HepG2 (cell line): ENCODE results near the gene ARHGAP10. TPM values are rescaled to one million over a fixed set of nuclear protein-coding genes. Genes with fewer than 3 reads are reported as not detected.

Source experiments
- ATAC-seq: fragments of 200-7000 bp; cut with Tn5 transposase; 3 replicates; pipeline ENCODE4 v1.9.1; 2020; ENCODE audit warnings: mild to moderate bottlenecking, moderate library complexity
- BruUV-seq: library from RNA; stranded (reverse); fragments of 400-500 nt; replicated peaks from 2 replicates; lab custom pipeline; 2021; lab: Mats Ljungman, UMichigan
- CTCF ChIA-PET: fragments of 300-600 bp; formaldehyde crosslinking; extraction: SDS; loops from one replicate; lab custom pipeline; 2021; ENCODE audit warnings: low total read pairs, inconsistent platforms, low intra/inter-chr PET ratio; lab: Yijun Ruan, JAX
- POLR2A ChIA-PET: fragments of 350-600 bp; sonication (Branson Sonifier 250); formaldehyde crosslinking; loops from one replicate; lab custom pipeline; 2020; ENCODE audit warnings: antibody characterized with exemption, inconsistent platforms; lab: Yijun Ruan, JAX
- DNase-seq: peaks from one replicate; pipeline ENCODE4 v3.0.0-alpha.2; 2015; ENCODE audit warnings: low spot score
- FAIRE-seq: peaks from 3 replicates; lab custom pipeline; 2011; peaks lifted over from hg19 to GRCh38; lab: Jason Lieb, UNC
- H2AFZ ChIP-seq: one replicate; pipeline ENCODE4 v1.6.1; 2011; ENCODE audit warnings: low read length, inconsistent platforms
- H3K27ac ChIP-seq: fragments of 300-600 bp; 3 replicates; pipeline ENCODE4 v1.8.0; 2011; ENCODE audit warnings: mixed run types, mild to moderate bottlenecking, mixed read lengths, low read length, inconsistent platforms; ENCODE audit not compliant: insufficient read depth; ENCODE audit errors: extremely low read length
- H3K27me3 ChIP-seq, 2 experiments: fragments of 200-600 bp in 1 of 2; 2 replicates in 1 of 2; 3 replicates in 1 of 2; pipeline versions ENCODE4 v1.6.0 to v1.8.0; 2011; ENCODE audit warnings: low read length in 2 of 2, mild to moderate bottlenecking in 2 of 2, moderate library complexity in 2 of 2, inconsistent platforms in 1 of 2; ENCODE audit not compliant: insufficient read depth in 2 of 2, control insufficient read depth in 1 of 2
- H3K36me3 ChIP-seq, 2 experiments: fragments of 200-600 bp in 1 of 2; replicated peaks in 1 of 2; 2 replicates in 1 of 2; 3 replicates in 1 of 2; pipeline versions ENCODE4 v1.5.1 to v1.8.0; 2011; ENCODE audit warnings: low read length in 2 of 2, inconsistent platforms in 1 of 2; ENCODE audit not compliant: insufficient read depth in 2 of 2, control insufficient read depth in 1 of 2
- H3K4me1 ChIP-seq: 2 replicates; pipeline ENCODE4 v1.5.1; 2012; ENCODE audit warnings: low read length, inconsistent platforms; ENCODE audit not compliant: insufficient read depth
- H3K4me2 ChIP-seq: 2 replicates; pipeline ENCODE4 v1.6.0; 2011; ENCODE audit warnings: low read depth, low read length, inconsistent platforms
- H3K4me3 ChIP-seq, 3 experiments: fragments of 200-600 bp in 1 of 3; sonication (generic), shearing (Covaris generic) in 1 of 3; replicated peaks in 1 of 3; 2 replicates each; pipeline ENCODE4 v1.5.1; 2011 to 2016; ENCODE audit warnings: low read length in 3 of 3, inconsistent platforms in 2 of 3, low read depth in 2 of 3, mild to moderate bottlenecking in 2 of 3, control low read depth in 1 of 3, mixed read lengths in 1 of 3; ENCODE audit not compliant: insufficient read depth in 1 of 3
- H3K79me2 ChIP-seq: one replicate; pipeline ENCODE4 v1.6.1; 2011; ENCODE audit warnings: low read length, inconsistent platforms; ENCODE audit not compliant: insufficient read depth
- H3K9ac ChIP-seq: 2 replicates; pipeline ENCODE4 v1.6.0; 2011; ENCODE audit warnings: mild to moderate bottlenecking, low read depth, low read length, inconsistent platforms; ENCODE audit not compliant: insufficient read depth
- H3K9me3 ChIP-seq: 2 replicates; pipeline ENCODE4 v1.5.1; 2012; ENCODE audit warnings: mild to moderate bottlenecking, low read length
- H4K20me1 ChIP-seq: 2 replicates; pipeline ENCODE4 v1.6.0; 2011; ENCODE audit warnings: inconsistent platforms, mild to moderate bottlenecking, low read length, moderate library complexity; ENCODE audit not compliant: insufficient read depth
- EEA1 ChIP-seq: sonication (generic); formaldehyde crosslinking; IDR thresholded peaks from 2 replicates; pipeline ENCODE4 v1.5.1; 2020; ENCODE audit warnings: mild to moderate bottlenecking, missing genetic modification reagents, borderline replicate concordance
- ETV6 ChIP-seq: sonication (generic); formaldehyde crosslinking; conservative IDR thresholded peaks from 2 replicates; pipeline ENCODE4 v1.4.0; 2020; ENCODE audit warnings: missing genetic modification reagents
- KMT2B ChIP-seq: IDR thresholded peaks from 2 replicates; pipeline ENCODE4 v1.6.1; 2016; ENCODE audit warnings: missing genetic modification reagents, missing compliant biosample characterization
- LCORL ChIP-seq, 2 experiments: fragments of 450-650 bp in 1 of 2; sonication (generic) in 1 of 2; formaldehyde crosslinking in 1 of 2; IDR thresholded peaks; 2 replicates each; pipeline versions ENCODE4 v1.5.0 to v1.6.1; 2017 to 2020; ENCODE audit warnings: antibody characterized with exemption in 1 of 2, missing genetic modification reagents in 1 of 2
- NFE2L2 ChIP-seq: fragments of 150-350 bp; IDR thresholded peaks from 2 replicates; pipeline ENCODE4 v1.6.1; 2014; ENCODE audit warnings: low read length
- NRL ChIP-seq: sonication (generic); formaldehyde crosslinking; IDR thresholded peaks from 2 replicates; pipeline ENCODE4 v1.5.0; 2020; ENCODE audit warnings: missing genetic modification reagents, mild to moderate bottlenecking, moderate library complexity, borderline replicate concordance
- RFX5 ChIP-seq: IDR thresholded peaks from 2 replicates; pipeline ENCODE4 v1.6.1; 2011; ENCODE audit warnings: low read depth, low read length, improper control_type of control experiment
- ZBTB43 ChIP-seq: sonication (generic); formaldehyde crosslinking; conservative IDR thresholded peaks from 2 replicates; pipeline ENCODE4 v1.4.0; 2020; ENCODE audit warnings: missing genetic modification reagents
- ZNF12 ChIP-seq: sonication (generic); formaldehyde crosslinking; IDR thresholded peaks from 2 replicates; pipeline ENCODE4 v1.5.0; 2020; ENCODE audit warnings: missing genetic modification reagents
- ZNF333 ChIP-seq: sonication (generic); formaldehyde crosslinking; IDR thresholded peaks from 2 replicates; pipeline ENCODE4 v1.4.0; 2020; ENCODE audit warnings: mild to moderate bottlenecking, missing genetic modification reagents, borderline replicate concordance
- ZNF441 ChIP-seq: sonication (generic); formaldehyde crosslinking; IDR thresholded peaks from 2 replicates; pipeline ENCODE4 v1.7.0; 2021; ENCODE audit warnings: missing genetic modification reagents, borderline replicate concordance
- WGBS: methylation state at CpG from one replicate; pipeline ENCODE4 v1.1.6; 2017; ENCODE audit warnings: low lambda C conversion rate; 5-methylcytosine and 5-hydroxymethylcytosine counted together
- in situ Hi-C: cut with HindIII; loops from 2 replicates; pipeline ENCODE4 v1.10.0; 2017; ENCODE audit warnings: low pct_unique_long_range_greater_than_20kb; ENCODE audit not compliant: extremely low pct_ligation_motif_present
- intact Hi-C: fragments of 100-400 bp; cut with micrococcal nuclease; formaldehyde crosslinking; loops from one replicate; pipeline ENCODE4 v1.10.0; 2022; ENCODE audit not compliant: unreplicated experiment
- polyA plus RNA-seq, 8 experiments: library from polyadenylated mRNA; depleted of rRNA in 3 of 8; stranded (reverse) in 7 of 8; unstranded in 1 of 8; fragments of >200 nt; fragmentation: Illumina TruSeq in 4 of 8; extraction: Trizol in 4 of 8; gene quantifications; 2 replicates each; pipeline versions ENCODE4 v1.2.1 to v1.2.3, GENCODE V29; 2011 to 2016; ENCODE audit warnings: low read depth in 4 of 8, missing spikeins in 1 of 8, mixed read lengths in 1 of 8; ENCODE audit not compliant: insufficient read depth in 1 of 8
- total RNA-seq, 5 experiments: library from RNA; depleted of rRNA; stranded (reverse); fragments of >200 nt; fragmentation: Illumina TruSeq; extraction: Trizol; gene quantifications; 2 replicates each; pipeline ENCODE4 v1.2.3, GENCODE V29; 2016; ENCODE audit warnings: low read depth in 1 of 5

Gene ARHGAP10
- total and polyA plus RNA-seq, 2 of the 13 experiments (the other 11 are each of a cell fraction or from before 2014, with no cell fraction given), result 0.45 to 1.6 TPM

GRCh38 chr4:147787204-147787603 is 55.3 kb downstream of the ARHGAP10 start (continued):
- no peak for TF ChIP-seq ZBTB43 (CRISPR knock-in tag)

GRCh38 chr4:147788791-147789190 is 56.9 kb downstream of the ARHGAP10 start:
- intact Hi-C loops, result no loop called here
- no peak for FAIRE-seq
- TF ChIP-seq RFX5 (no peak), ZNF333 (no peak), EEA1 (no peak), ETV6 (CRISPR knock-in tag) (no peak)
- Histone ChIP-seq H3K4me2 (no peak overlapping the region), H3K27me3 (no peaks in the 10 kb centered on the region), H3K9me3 (no peaks in the 10 kb centered on the region), H3K36me3 (no peaks in the 10 kb centered on the region), H4K20me1 (no peaks in the 10 kb centered on the region), H3K9ac (no peak overlapping the region), H2AFZ (no peak overlapping the region), H3K4me3 (no peak overlapping the region), H3K27ac (no peak overlapping the region), H3K4me1 (peaks cover 6% of the 10 kb centered on the region), H3K79me2 (no peaks in the 10 kb centered on the region)
- BruUV-seq, result no TSS peak
- POLR2A ChIA-PET, result no interaction called here
- 69% methylated on average over 3 of the region's 3 CpGs for WGBS
- CTCF ChIA-PET, result no interaction called here
- no peak for ATAC-seq
- DNase-seq, result no peak
- in situ Hi-C loops, result no loop called here

- in situ Hi-C loops, result no loop called here
- intact Hi-C loops, result no loop called here
- POLR2A ChIA-PET, result no interaction called here
Observed at GRCh38 chr4:147789596-147789995, 57.7 kb downstream of the ARHGAP10 start.

More at GRCh38 chr4:147789596-147789995, 57.7 kb downstream of the ARHGAP10 start:
- H3K27me3 ChIP-seq, result no peaks in the 10 kb centered on the region
- H3K4me2 ChIP-seq, result no peak overlapping the region
- H3K4me3 ChIP-seq, result no peak overlapping the region
- no peaks in the 10 kb centered on the region for H4K20me1 ChIP-seq
- no peak overlapping the region for H3K9ac ChIP-seq
- no peaks in the 10 kb centered on the region for H3K79me2 ChIP-seq
- no TSS peak for BruUV-seq
- ATAC-seq (no peak), FAIRE-seq (no peak), DNase-seq (no peak)
- H3K4me1 ChIP-seq, result peaks cover 14% of the 10 kb centered on the region
- 78% methylated on average over 2 of the region's 2 CpGs for WGBS
- TF ChIP-seq NRL (CRISPR knock-in tag) (no peak), ZNF441 (no peak), KMT2B (no peak), LCORL (IDR thresholded peaks at IDR 0.05) (no peak), LCORL (CRISPR knock-in tag; IDR thresholded peaks at IDR 0.05) (no peak), ZNF12 (CRISPR knock-in tag) (no peak), NFE2L2 (no peak)
- no peak overlapping the region for H2AFZ ChIP-seq
- H3K9me3 ChIP-seq, result no peaks in the 10 kb centered on the region
- H3K27ac ChIP-seq, result no peak overlapping the region
- H3K36me3 ChIP-seq, result no peaks in the 10 kb centered on the region
- CTCF ChIA-PET, result no interaction called here
